MM.1S (cell line): ENCODE data around the gene PCSK9.

Experiments used
- DNase-seq: peaks from one replicate; pipeline ENCODE4 v3.0.0-alpha.2; 2015
- H2AFZ ChIP-seq: fragments of 300-600 bp; sonication (generic); 2 replicates; pipeline ENCODE4 v1.6.0; 2016; ENCODE audit warnings: antibody characterized with exemption, low read length
- H3F3A ChIP-seq: fragments of 300-600 bp; sonication (generic); 2 replicates; pipeline ENCODE4 v1.6.1; 2016; ENCODE audit warnings: mild to moderate bottlenecking, antibody characterized with exemption, low read length, moderate library complexity, mixed read lengths; ENCODE audit not compliant: insufficient read depth
- H3K27ac ChIP-seq: fragments of 300-600 bp; sonication (generic); 2 replicates; pipeline ENCODE4 v1.5.1; 2016; ENCODE audit warnings: mild to moderate bottlenecking, low read length
- H3K27me3 ChIP-seq: fragments of 300-600 bp; sonication (generic); replicated peaks from 2 replicates; pipeline ENCODE4 v1.6.0; 2016; ENCODE audit warnings: low read length; ENCODE audit not compliant: insufficient read depth
- H3K36me3 ChIP-seq: fragments of 300-600 bp; sonication (generic); replicated peaks from 2 replicates; pipeline ENCODE4 v1.6.1; 2016; ENCODE audit warnings: mild to moderate bottlenecking, low read length, mixed read lengths; ENCODE audit not compliant: insufficient read depth
- H3K4me1 ChIP-seq: fragments of 300-600 bp; sonication (generic); 2 replicates; pipeline ENCODE4 v1.6.1; 2016; ENCODE audit warnings: low read length, mixed read lengths
- H3K4me2 ChIP-seq: fragments of 300-600 bp; sonication (generic); 2 replicates; pipeline ENCODE4 v1.6.0; 2016; ENCODE audit warnings: low read depth, low read length
- H3K4me3 ChIP-seq: fragments of 300-600 bp; sonication (generic); 2 replicates; pipeline ENCODE4 v1.5.1; 2016; ENCODE audit warnings: low read length, mixed read lengths
- H3K79me2 ChIP-seq: fragments of 300-600 bp; sonication (generic); 2 replicates; pipeline ENCODE4 v1.6.1; 2016; ENCODE audit warnings: mixed run types, low read length, mixed read lengths
- H3K9ac ChIP-seq: fragments of 300-600 bp; sonication (generic); 2 replicates; pipeline ENCODE4 v1.6.1; 2016; ENCODE audit warnings: low read length, mixed read lengths
- H3K9me2 ChIP-seq: fragments of 300-600 bp; sonication (generic); replicated peaks from 2 replicates; pipeline ENCODE4 v1.6.1; 2016; ENCODE audit warnings: mild to moderate bottlenecking, low read length, mixed read lengths; ENCODE audit not compliant: insufficient read depth
- H3K9me3 ChIP-seq: fragments of 300-600 bp; sonication (generic); replicated peaks from 2 replicates; pipeline ENCODE4 v1.6.1; 2016; ENCODE audit warnings: mild to moderate bottlenecking, low read length, mixed read lengths; ENCODE audit not compliant: insufficient read depth
- H4K20me1 ChIP-seq: fragments of 300-600 bp; sonication (generic); 2 replicates; pipeline ENCODE4 v1.6.1; 2016; ENCODE audit warnings: mild to moderate bottlenecking, low read length, moderate library complexity, mixed read lengths; ENCODE audit not compliant: insufficient read depth
- EZH2 ChIP-seq: fragments of 300-600 bp; sonication (generic); optimal IDR thresholded peaks from 2 replicates; pipeline ENCODE3; 2017; ENCODE audit warnings: low read depth, mild to moderate bottlenecking, antibody characterized with exemption, low read length, mixed read lengths
- EZH2phosphoT487 ChIP-seq: fragments of 300-600 bp; sonication (generic); IDR thresholded peaks from 2 replicates; pipeline ENCODE4 v1.6.1; 2018; ENCODE audit warnings: antibody characterized with exemption, low read length
- TF ChIP-seq, protein P1 (sequence below): fragments of 300-600 bp; sonication (generic); IDR thresholded peaks from 2 replicates; pipeline ENCODE4 v1.5.1; 2016; ENCODE audit warnings: antibody characterized with exemption, low read length, mixed read lengths

The PCSK9 gene

DNA sequence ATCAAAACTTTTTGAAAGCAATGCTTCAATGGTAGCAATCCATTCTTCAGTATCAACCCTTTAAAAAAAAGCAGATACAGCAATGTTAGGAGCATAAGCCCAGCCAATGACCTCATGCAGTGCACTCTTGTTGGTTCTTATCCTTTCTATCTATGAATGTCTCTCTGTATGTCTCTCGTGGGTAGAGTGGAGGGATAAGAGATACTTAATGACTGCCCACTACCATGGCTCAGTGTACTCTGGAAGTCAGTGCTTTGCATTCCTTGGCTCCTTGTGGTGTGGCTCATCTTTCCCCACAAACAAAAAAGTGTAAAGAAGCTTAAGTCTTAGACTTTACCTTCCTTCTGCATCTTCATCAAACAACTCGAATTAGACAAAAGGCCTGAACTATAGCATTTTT lies 50.3 kb downstream of the PCSK9 start:
- H3K27me3 ChIP-seq, result no peaks in the 10 kb centered on the region
- H3K4me2 ChIP-seq, result no peak overlapping the region
- 0 out of 2 replicates have a peak, but pooled peaks cover 3% of the 10 kb centered on the region for H4K20me1 ChIP-seq
- no peaks in the 10 kb centered on the region for H3K4me1 ChIP-seq
- H3K9me2 ChIP-seq, result no peaks in the 10 kb centered on the region
- no peaks in the 10 kb centered on the region for H3F3A ChIP-seq
- H3K9ac ChIP-seq, result no peak overlapping the region
- H3K36me3 ChIP-seq, result peaks cover 4% of the 10 kb centered on the region; the same call in 1 of the 2 replicates
- TF ChIP-seq EZH2 (no peak), EZH2phosphoT487 (no peak)
- TF ChIP-seq, protein P1, sequence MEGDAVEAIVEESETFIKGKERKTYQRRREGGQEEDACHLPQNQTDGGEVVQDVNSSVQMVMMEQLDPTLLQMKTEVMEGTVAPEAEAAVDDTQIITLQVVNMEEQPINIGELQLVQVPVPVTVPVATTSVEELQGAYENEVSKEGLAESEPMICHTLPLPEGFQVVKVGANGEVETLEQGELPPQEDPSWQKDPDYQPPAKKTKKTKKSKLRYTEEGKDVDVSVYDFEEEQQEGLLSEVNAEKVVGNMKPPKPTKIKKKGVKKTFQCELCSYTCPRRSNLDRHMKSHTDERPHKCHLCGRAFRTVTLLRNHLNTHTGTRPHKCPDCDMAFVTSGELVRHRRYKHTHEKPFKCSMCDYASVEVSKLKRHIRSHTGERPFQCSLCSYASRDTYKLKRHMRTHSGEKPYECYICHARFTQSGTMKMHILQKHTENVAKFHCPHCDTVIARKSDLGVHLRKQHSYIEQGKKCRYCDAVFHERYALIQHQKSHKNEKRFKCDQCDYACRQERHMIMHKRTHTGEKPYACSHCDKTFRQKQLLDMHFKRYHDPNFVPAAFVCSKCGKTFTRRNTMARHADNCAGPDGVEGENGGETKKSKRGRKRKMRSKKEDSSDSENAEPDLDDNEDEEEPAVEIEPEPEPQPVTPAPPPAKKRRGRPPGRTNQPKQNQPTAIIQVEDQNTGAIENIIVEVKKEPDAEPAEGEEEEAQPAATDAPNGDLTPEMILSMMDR, result no peak
- no peak overlapping the region for H3K4me3 ChIP-seq
- H3K27ac ChIP-seq, result no peak overlapping the region
- no peak overlapping the region for H2AFZ ChIP-seq
- no peak for DNase-seq
- no peaks in the 10 kb centered on the region for H3K9me3 ChIP-seq
- no peaks in the 10 kb centered on the region for H3K79me2 ChIP-seq

DNA sequence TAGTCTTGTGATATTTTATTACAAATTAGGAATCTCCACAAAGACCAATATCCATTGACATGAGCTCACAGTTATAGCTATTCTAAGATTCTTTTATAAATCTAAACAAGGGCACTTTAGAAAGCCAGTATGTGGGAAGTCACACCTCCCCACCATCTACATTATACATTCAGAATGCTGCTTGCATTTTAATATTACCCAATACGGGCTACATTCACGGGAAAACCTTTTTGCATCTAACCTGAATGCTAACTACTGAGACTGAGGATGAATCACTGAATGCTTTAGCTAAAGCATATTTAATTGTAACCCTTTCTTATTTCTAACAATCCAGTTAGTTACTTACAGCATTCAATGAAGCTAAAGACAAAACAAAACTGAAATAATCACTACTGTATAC lies 53.1 kb downstream of the PCSK9 start:
- no peak overlapping the region for H3K27ac ChIP-seq
- TF ChIP-seq EZH2phosphoT487 (no peak), EZH2 (no peak)
- TF ChIP-seq, protein P1, result no peak
- 0 out of 2 replicates have a peak, but pooled peaks cover 3% of the 10 kb centered on the region for H4K20me1 ChIP-seq
- H3K9ac ChIP-seq, result no peak overlapping the region
- no peaks in the 10 kb centered on the region for H3K9me3 ChIP-seq
- H3K36me3 ChIP-seq, result peaks cover 4% of the 10 kb centered on the region; the same call in 1 of the 2 replicates
- no peak overlapping the region for H3K4me2 ChIP-seq
- H3K27me3 ChIP-seq, result no peaks in the 10 kb centered on the region
- H3F3A ChIP-seq, result no peaks in the 10 kb centered on the region
- no peak for DNase-seq
- H3K9me2 ChIP-seq, result no peaks in the 10 kb centered on the region
- no peaks in the 10 kb centered on the region for H3K79me2 ChIP-seq
- no peak overlapping the region for H3K4me3 ChIP-seq
- H3K4me1 ChIP-seq, result no peaks in the 10 kb centered on the region
- H2AFZ ChIP-seq, result no peak overlapping the region

DNA sequence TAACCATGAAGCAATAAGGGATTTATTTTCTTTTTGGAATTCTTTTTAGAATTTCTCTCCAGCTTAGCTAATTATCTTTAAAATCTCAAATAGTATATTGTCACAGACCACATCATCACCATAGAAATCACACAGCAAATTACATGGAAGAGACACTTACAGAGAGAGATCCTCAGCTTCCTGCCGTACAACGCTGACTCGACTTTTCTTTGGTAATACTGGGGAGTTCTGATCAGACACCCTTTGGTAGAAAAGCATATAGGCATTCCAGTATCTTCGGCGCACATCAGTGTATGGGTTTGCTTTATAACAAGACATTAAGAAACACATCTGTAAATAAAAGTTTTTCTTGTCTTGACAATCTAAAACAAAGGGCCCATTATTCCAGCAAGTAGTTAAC lies 55.7 kb downstream of the PCSK9 start:
- no peaks in the 10 kb centered on the region for H3K4me1 ChIP-seq
- no peak for TF ChIP-seq EZH2phosphoT487
- TF ChIP-seq, protein P1, result no peak
- TF ChIP-seq EZH2, result no peak
- no peak for DNase-seq
- no peaks in the 10 kb centered on the region; the same call in 1 of the 2 replicates for H3K36me3 ChIP-seq
- no peaks in the 10 kb centered on the region for H3K79me2 ChIP-seq
- no peaks in the 10 kb centered on the region for H4K20me1 ChIP-seq
- H3K9ac ChIP-seq, result no peak overlapping the region
- H3K27me3 ChIP-seq, result no peaks in the 10 kb centered on the region
- H3K4me2 ChIP-seq, result no peak overlapping the region
- no peaks in the 10 kb centered on the region for H3K9me2 ChIP-seq
- H2AFZ ChIP-seq, result no peak overlapping the region
- H3K27ac ChIP-seq, result no peak overlapping the region
- H3K4me3 ChIP-seq, result no peak overlapping the region
- no peaks in the 10 kb centered on the region for H3K9me3 ChIP-seq
- no peaks in the 10 kb centered on the region for H3F3A ChIP-seq

DNA sequence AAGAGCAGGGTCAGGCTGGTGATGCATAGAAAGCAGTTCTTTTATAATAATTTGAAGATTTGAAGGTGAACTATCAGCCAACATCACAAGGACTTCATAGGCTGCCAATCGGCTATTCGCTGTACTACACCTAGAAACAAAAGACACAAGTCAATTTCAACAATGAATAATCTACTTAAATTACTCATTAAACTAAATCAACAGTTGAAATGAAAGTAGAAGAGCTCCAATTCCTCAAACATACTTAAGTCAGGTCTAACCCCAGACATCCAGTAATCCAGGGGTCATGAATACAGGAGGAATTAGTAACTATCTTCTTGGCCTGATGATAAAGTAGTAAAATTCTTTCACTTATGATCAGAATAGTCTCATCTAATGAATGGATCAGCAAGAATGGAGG lies 64.5 kb downstream of the PCSK9 start:
- no peak for TF ChIP-seq EZH2
- TF ChIP-seq, protein P1, result no peak
- TF ChIP-seq EZH2phosphoT487, result no peak
- Histone ChIP-seq H3K9me3 (no peaks in the 10 kb centered on the region), H3K9me2 (no peaks in the 10 kb centered on the region), H4K20me1 (no peaks in the 10 kb centered on the region), H3K4me3 (no peak overlapping the region), H3K4me1 (no peaks in the 10 kb centered on the region), H3K79me2 (no peaks in the 10 kb centered on the region), H3K27me3 (no peaks in the 10 kb centered on the region), H3K27ac (no peak overlapping the region), H3K36me3 (no peaks in the 10 kb centered on the region), H3K9ac (no peak overlapping the region), H3F3A (no peaks in the 10 kb centered on the region), H3K4me2 (no peak overlapping the region), H2AFZ (no peak overlapping the region)
- DNase-seq, result no peak
